ENCODE results near the gene CERKL. TPM values are rescaled to one million over a fixed set of nuclear protein-coding genes. Genes with fewer than 3 reads are reported as not detected.

Gene CERKL
- total RNA-seq, 2 donors from 2014 or later: not detected

- no peak overlapping the region for H3K27ac Mint-ChIP-seq
- no peaks in the 10 kb centered on the region for H3K9me3 Mint-ChIP-seq
- H3K4me3 Mint-ChIP-seq: no peak overlapping the region
- peaks cover under 1% of the 10 kb centered on the region in 2 donors for H3K4me1 Mint-ChIP-seq (ENCODE audit: low read depth in 2 of 2)
- DNase-seq (ENCODE audit: low spot score) (no peak), ATAC-seq (no peak)
- H3K36me3 Mint-ChIP-seq: peaks cover 4% of the 10 kb centered on the region
- peaks cover 21 to 30% of the 10 kb centered on the region in 2 donors for H3K27me3 Mint-ChIP-seq
These were observed 10.3 kb upstream of the CERKL start for GRCh38 chr2:181667234-181667633.

GRCh38 chr2:181662287-181662686 lies 5.4 kb upstream of the CERKL start:
- no peak overlapping the region for H3K4me3 Mint-ChIP-seq
- peaks cover 4% of the 10 kb centered on the region for H3K36me3 Mint-ChIP-seq
- H3K4me1 Mint-ChIP-seq (ENCODE audit: low read depth in 2 of 2): peaks cover 0 to under 1% of the 10 kb centered on the region in 2 donors
- H3K9me3 Mint-ChIP-seq: no peaks in the 10 kb centered on the region
- H3K27me3 Mint-ChIP-seq: peaks cover 20 to 27% of the 10 kb centered on the region in 2 donors
- no peak overlapping the region for H3K27ac Mint-ChIP-seq
- ATAC-seq (no peak), DNase-seq (ENCODE audit: low spot score) (no peak)

GRCh38 chr2:181660181-181660580 lies 3.3 kb upstream of the CERKL start:
- no peaks in the 10 kb centered on the region for H3K36me3 Mint-ChIP-seq
- H3K4me1 Mint-ChIP-seq (ENCODE audit: low read depth in 2 of 2): peaks cover 0 to 7% of the 10 kb centered on the region in 2 donors
- no peak overlapping the region for H3K27ac Mint-ChIP-seq
- no peaks in the 10 kb centered on the region for H3K9me3 Mint-ChIP-seq
- DNase-seq (ENCODE audit: low spot score) (no peak), ATAC-seq (no peak)
- peaks cover 26 to 38% of the 10 kb centered on the region in 2 donors for H3K27me3 Mint-ChIP-seq
- H3K4me3 Mint-ChIP-seq: no peak overlapping the region

- DNase-seq (ENCODE audit: low spot score) (no peak), ATAC-seq (no peak)
- Mint-ChIP-seq H3K27ac (no peak overlapping the region), H3K4me1 (ENCODE audit: low read depth in 2 of 2) (peaks cover 0 to 7% of the 10 kb centered on the region in 2 donors), H3K36me3 (no peaks in the 10 kb centered on the region), H3K27me3 (peaks cover 28 to 54% of the 10 kb centered on the region in 2 donors), H3K4me3 (no peak overlapping the region), H3K9me3 (no peaks in the 10 kb centered on the region)
These were observed 1.5 kb upstream of the CERKL start for GRCh38 chr2:181658444-181658843.

- peaks cover 34 to 62% of the 10 kb centered on the region in 2 donors for H3K27me3 Mint-ChIP-seq
These were observed 474 bp upstream of the CERKL start for GRCh38 chr2:181657379-181657778.

GRCh38 chr2:181655519-181655918 lies 1.4 kb downstream of the CERKL start:
- Mint-ChIP-seq H3K4me1 (ENCODE audit: low read depth in 2 of 2) (peaks cover 0 to 7% of the 10 kb centered on the region in 2 donors), H3K27me3 (peaks cover 41 to 76% of the 10 kb centered on the region in 2 donors), H3K36me3 (no peaks in the 10 kb centered on the region), H3K4me3 (no peak overlapping the region), H3K9me3 (no peaks in the 10 kb centered on the region), H3K27ac (no peak overlapping the region)
- ATAC-seq: no peak
- DNase-seq (ENCODE audit: low spot score): no peak

More at GRCh38 chr2:181657379-181657778, 474 bp upstream of the CERKL start:
- DNase-seq (ENCODE audit: low spot score) (no peak), ATAC-seq (no peak)
- Mint-ChIP-seq H3K9me3 (no peaks in the 10 kb centered on the region), H3K4me3 (peak overlapping the region; percentile 75), H3K36me3 (no peaks in the 10 kb centered on the region), H3K4me1 (ENCODE audit: low read depth in 2 of 2) (peaks cover 0 to 7% of the 10 kb centered on the region in 2 donors), H3K27ac (no peak overlapping the region)

GRCh38 chr2:181649436-181649979 lies 7.4 kb downstream of the CERKL start:
- no peak for ATAC-seq
- no peaks in the 10 kb centered on the region for H3K4me1 Mint-ChIP-seq (ENCODE audit: low read depth in 2 of 2)
- H3K27me3 Mint-ChIP-seq: peaks cover 48 to 76% of the 10 kb centered on the region in 2 donors
- no peaks in the 10 kb centered on the region for H3K36me3 Mint-ChIP-seq
- H3K27ac Mint-ChIP-seq: no peak overlapping the region
- H3K9me3 Mint-ChIP-seq: no peaks in the 10 kb centered on the region
- no peak overlapping the region for H3K4me3 Mint-ChIP-seq
- DNase-seq (ENCODE audit: low spot score): no peak

- DNase-seq (ENCODE audit: low spot score): no peak
- no peak overlapping the region for H3K4me3 Mint-ChIP-seq
- no peaks in the 10 kb centered on the region for H3K4me1 Mint-ChIP-seq (ENCODE audit: low read depth in 2 of 2)
- peaks cover 49 to 68% of the 10 kb centered on the region in 2 donors for H3K27me3 Mint-ChIP-seq
- no peaks in the 10 kb centered on the region for H3K36me3 Mint-ChIP-seq
- no peaks in the 10 kb centered on the region for H3K9me3 Mint-ChIP-seq
- H3K27ac Mint-ChIP-seq: no peak overlapping the region
- no peak for ATAC-seq
These were observed 8.3 kb downstream of the CERKL start for GRCh38 chr2:181648478-181649155.

- no peaks in the 10 kb centered on the region for H3K36me3 Mint-ChIP-seq
- no peaks in the 10 kb centered on the region for H3K4me1 Mint-ChIP-seq (ENCODE audit: low read depth in 2 of 2)
- ATAC-seq: no peak
- no peak for DNase-seq (ENCODE audit: low spot score)
- no peak overlapping the region for H3K4me3 Mint-ChIP-seq
- peaks cover 37 to 58% of the 10 kb centered on the region in 2 donors for H3K27me3 Mint-ChIP-seq
- no peaks in the 10 kb centered on the region for H3K9me3 Mint-ChIP-seq
- no peak overlapping the region for H3K27ac Mint-ChIP-seq
These were observed 10.4 kb downstream of the CERKL start for GRCh38 chr2:181646415-181646987.

- DNase-seq (ENCODE audit: low spot score) (no peak), ATAC-seq (no peak)
- H3K27me3 Mint-ChIP-seq: peaks cover 29 to 48% of the 10 kb centered on the region in 2 donors
- H3K9me3 Mint-ChIP-seq: no peaks in the 10 kb centered on the region
- H3K4me1 Mint-ChIP-seq (ENCODE audit: low read depth in 2 of 2): no peaks in the 10 kb centered on the region
- H3K36me3 Mint-ChIP-seq: no peaks in the 10 kb centered on the region
- no peak overlapping the region for H3K27ac Mint-ChIP-seq
- H3K4me3 Mint-ChIP-seq: no peak overlapping the region
These were observed 13.8 kb downstream of the CERKL start for GRCh38 chr2:181643151-181643550.

- Mint-ChIP-seq H3K9me3 (no peaks in the 10 kb centered on the region), H3K4me1 (ENCODE audit: low read depth in 2 of 2) (no peaks in the 10 kb centered on the region), H3K4me3 (no peak overlapping the region), H3K27me3 (peaks cover 26 to 37% of the 10 kb centered on the region in 2 donors), H3K36me3 (no peaks in the 10 kb centered on the region), H3K27ac (no peak overlapping the region)
- DNase-seq (ENCODE audit: low spot score) (no peak), ATAC-seq (no peak)
These were observed 14.8 kb downstream of the CERKL start for GRCh38 chr2:181642086-181642485.

GRCh38 chr2:181639686-181640085 lies 17.2 kb downstream of the CERKL start:
- no peak for ATAC-seq
- H3K36me3 Mint-ChIP-seq: no peaks in the 10 kb centered on the region
- H3K4me1 Mint-ChIP-seq (ENCODE audit: low read depth in 2 of 2): no peaks in the 10 kb centered on the region
- H3K4me3 Mint-ChIP-seq: no peak overlapping the region
- no peak overlapping the region for H3K27ac Mint-ChIP-seq
- H3K9me3 Mint-ChIP-seq: no peaks in the 10 kb centered on the region
- peaks cover 15 to 29% of the 10 kb centered on the region in 2 donors for H3K27me3 Mint-ChIP-seq
- no peak for DNase-seq (ENCODE audit: low spot score)

- Mint-ChIP-seq H3K27me3 (peaks cover 14 to 27% of the 10 kb centered on the region in 2 donors), H3K27ac (no peak overlapping the region), H3K9me3 (no peaks in the 10 kb centered on the region), H3K4me1 (ENCODE audit: low read depth in 2 of 2) (no peaks in the 10 kb centered on the region), H3K4me3 (no peak overlapping the region), H3K36me3 (no peaks in the 10 kb centered on the region)
- DNase-seq (ENCODE audit: low spot score) (no peak), ATAC-seq (no peak)
These were observed 24.0 kb downstream of the CERKL start for GRCh38 chr2:181632733-181633401.

Data from natural killer cell treated with Interleukin-12 subunit alpha and Interleukin-12 subunit beta and Interleukin-15 and Interleukin-18, amount 100 ng/mL, for 72 hours (primary cell).